GM12865 (cell line): Measurements from ENCODE around the gene CNNM2.

ENCODE experiments used
- DNase-seq: peaks from one replicate; pipeline ENCODE4 v3.0.0; 2010; ENCODE audit warnings: low read depth
- H3K4me3 ChIP-seq: 2 replicates; pipeline ENCODE4 v1.5.1; 2011; ENCODE audit warnings: mild to moderate bottlenecking, low read depth, low read length, control low read depth
- CTCF ChIP-seq: IDR thresholded peaks from 2 replicates; pipeline ENCODE4 v1.5.1; 2011; ENCODE audit warnings: low read length, control low read depth, low read depth, inconsistent platforms; ENCODE audit not compliant: insufficient read depth; ENCODE audit errors: missing control alignments

Gene CNNM2

GRCh38 chr10:102878629-102879028, 39.5 kb upstream of the CNNM2 start:
- DNase-seq = no peak
- no peak for TF ChIP-seq CTCF
- no peak overlapping the region for H3K4me3 ChIP-seq

GRCh38 chr10:102880256-102880655, 37.8 kb upstream of the CNNM2 start:
- no peak overlapping the region for H3K4me3 ChIP-seq
- no peak for DNase-seq
- TF ChIP-seq CTCF = no peak

- no peak overlapping the region for H3K4me3 ChIP-seq
- DNase-seq = no peak
- TF ChIP-seq CTCF = no peak
Measured at GRCh38 chr10:102888048-102888447, 30.0 kb upstream of the CNNM2 start.

- no peak overlapping the region for H3K4me3 ChIP-seq
- DNase-seq = no peak
- TF ChIP-seq CTCF = no peak
Measured at GRCh38 chr10:102894466-102895213, 23.5 kb upstream of the CNNM2 start.

GRCh38 chr10:102900006-102900405, 18.1 kb upstream of the CNNM2 start:
- DNase-seq = no peak
- TF ChIP-seq CTCF = no peak

GRCh38 chr10:102904346-102904745, 13.7 kb upstream of the CNNM2 start:
- no peak overlapping the region for H3K4me3 ChIP-seq
- TF ChIP-seq CTCF = no peak
- DNase-seq = no peak

More at GRCh38 chr10:102900006-102900405, 18.1 kb upstream of the CNNM2 start:
- H3K4me3 ChIP-seq = no peak overlapping the region

GRCh38 chr10:102906507-102906906, 11.6 kb upstream of the CNNM2 start:
- DNase-seq = no peak
- TF ChIP-seq CTCF = no peak

More at GRCh38 chr10:102906507-102906906, 11.6 kb upstream of the CNNM2 start:
- H3K4me3 ChIP-seq = no peak overlapping the region
